Astrocyte of the hippocampus (primary cell): Measurements from ENCODE around the gene NOL4L.

Experiments
- DNase-seq: peaks from one replicate; pipeline ENCODE4 v3.0.0; 2011; ENCODE audit warnings: low read depth, low spot score

NOL4L gene

DNA sequence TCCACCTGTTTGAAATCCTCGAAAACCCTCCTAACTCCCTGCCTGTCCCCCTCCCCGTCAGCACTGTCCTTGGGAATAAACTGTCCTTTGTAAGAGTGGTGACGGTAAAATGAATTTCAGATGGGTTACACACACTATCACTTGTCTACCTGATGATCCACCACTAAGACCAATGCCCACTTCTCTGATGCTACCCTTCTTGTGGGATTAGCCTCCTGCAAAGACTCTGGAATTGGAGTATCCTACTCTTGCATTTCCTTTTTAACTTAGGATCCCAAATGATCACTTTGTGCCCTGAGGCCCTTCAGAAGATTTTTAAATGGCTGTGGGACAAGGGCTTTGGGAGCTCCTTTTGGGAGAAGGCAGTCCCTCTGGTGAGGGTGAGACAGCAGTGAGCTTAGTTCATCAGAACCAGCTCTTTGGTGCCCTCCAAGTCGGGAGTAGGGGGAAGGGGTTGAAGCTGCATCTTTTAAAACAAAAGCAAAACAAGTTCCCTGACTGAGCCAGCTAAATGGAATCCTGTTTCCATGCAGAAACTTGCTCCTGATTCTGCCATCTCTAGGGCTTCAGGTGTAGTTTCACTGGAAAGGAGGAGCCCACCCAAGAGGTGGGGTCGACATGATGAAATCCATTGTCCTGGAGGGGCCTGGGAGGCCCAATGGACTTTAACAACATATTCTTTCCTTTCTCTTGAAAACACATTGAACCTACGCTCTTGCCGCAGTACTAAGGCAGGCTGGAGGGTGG is 140.5 kb downstream of the NOL4L start:
- DNase-seq, result no peak

DNA sequence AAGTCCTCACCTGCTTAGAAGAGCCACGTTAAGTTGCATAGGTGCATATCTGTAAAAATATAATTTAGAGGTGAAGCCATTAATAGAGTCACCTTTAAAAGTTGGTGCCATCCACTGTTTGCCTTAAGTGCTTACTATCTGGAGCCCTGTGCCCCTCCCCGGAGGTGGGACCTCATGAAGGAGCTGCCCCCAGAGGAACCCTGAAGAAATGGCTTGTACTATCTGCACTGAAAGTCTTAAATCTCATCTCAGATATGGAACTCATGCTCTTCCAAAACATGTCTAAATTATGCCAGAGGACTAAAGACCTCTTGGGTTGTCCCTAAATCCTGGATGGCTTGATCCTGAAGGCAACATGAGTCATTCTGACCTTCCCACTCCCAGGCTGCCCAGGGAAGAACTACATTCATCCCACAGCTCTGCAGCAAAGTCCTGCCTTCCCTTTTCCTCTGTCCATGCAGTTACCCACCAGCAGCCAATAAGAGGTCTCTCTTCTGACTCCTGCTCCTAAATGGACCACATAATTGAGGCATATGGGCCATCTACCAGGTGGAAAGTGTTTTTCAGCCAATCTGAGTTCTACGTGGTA is 141.7 kb downstream of the NOL4L start:
- DNase-seq, result no peak

DNA sequence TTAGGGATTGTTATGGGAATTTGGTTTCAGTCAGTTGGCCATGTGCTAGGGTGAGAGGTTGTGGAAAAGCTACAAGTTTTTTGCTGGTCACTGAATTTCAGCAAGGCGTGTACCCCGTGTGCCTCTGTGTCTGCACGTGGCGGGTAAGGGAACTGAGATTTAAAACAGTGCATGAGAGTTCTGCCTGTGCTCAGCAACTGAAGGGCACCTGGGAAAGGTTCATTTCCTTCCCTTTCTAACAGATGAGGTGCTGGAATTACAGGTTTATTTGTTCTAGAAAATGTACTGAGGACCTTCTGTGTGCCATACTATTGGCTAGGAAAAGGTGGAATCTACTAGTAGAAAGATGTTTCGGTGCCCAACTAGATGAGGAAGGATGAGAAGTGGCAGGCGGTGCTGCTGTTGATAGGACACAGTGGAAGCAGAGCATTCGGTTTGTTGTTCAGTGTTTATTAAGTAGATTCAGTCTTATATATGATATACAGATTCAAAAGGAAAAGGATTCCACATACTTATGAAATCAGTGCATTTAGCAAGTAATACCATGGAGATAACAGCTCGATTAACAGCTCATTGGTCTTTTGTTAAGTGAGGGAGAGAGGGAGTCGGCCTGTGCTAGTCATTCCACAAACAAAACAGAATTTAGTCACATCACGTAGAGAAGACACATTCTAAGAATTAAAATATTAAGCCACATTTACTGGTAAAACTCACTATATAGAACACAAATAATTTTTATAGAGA is 142.3 kb downstream of the NOL4L start:
- no peak for DNase-seq

DNA sequence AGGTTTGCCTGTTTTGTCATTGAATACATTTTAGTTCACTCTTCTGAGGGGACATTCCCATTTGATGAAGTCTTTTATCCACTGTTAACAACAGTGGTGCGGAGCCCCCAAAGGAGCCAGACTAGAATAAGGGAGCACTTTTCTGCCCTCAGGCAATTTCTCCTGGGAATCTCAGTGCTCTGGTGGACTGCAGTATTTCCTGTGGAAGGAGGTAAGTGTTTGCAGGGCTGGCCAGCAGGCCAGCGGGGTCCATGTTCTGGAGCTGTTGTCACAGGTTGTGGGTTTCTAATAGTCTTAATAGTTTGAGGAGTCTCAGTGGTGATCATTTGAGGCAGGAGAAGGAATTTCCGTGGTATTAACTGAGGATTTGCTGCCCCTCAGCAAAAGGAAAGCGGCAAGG is 143.5 kb downstream of the NOL4L start:
- DNase-seq, result no peak

DNA sequence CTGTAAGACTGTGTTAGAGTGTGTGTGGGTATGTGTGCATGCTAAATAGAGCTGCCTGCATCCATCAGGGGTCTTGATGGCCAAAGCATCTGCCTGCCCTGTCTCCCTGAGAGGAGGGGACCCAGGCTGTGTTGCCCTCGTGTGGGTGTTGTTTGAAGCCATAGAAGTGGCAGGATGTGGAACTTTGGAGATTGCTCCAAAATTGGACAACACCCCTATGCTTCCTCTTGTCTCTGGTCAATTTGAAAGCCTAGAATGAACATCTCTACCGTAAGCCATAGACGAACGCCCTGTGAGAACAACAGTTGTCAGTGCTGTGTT is 144.4 kb downstream of the NOL4L start:
- DNase-seq, result no peak

DNA sequence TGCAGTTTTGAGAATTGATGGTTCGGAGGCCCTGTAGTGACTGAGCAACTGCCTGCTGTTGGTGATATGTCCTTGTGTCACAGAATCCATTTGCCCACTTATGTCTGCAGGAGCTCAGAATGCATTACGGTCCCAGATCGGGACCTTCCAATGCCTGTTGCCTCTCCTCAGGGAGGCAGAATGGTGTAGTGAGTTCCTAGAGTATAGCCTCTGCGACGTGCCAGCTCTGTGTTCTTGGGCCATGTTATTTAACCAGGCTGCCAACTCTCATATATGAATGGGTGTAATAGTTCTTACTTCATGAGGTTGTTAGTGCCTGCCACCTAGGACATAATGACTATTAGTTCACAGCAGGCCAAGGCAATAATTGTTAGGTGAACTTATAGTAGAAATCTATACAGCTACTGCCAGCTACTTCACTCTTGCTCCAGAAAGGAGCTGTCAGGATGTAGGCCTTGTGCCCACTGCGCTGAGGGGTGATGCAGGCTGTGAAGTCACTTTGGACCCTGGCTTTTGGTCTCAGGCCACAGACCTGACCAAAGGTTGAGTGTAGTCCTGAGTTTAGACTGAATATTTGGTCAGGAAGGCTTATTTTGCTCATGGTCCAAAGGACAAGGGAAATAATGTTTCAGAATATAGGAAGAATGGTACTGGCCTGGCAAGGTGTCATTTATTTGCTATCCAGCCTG is 144.9 kb downstream of the NOL4L start:
- DNase-seq, result no peak

DNA sequence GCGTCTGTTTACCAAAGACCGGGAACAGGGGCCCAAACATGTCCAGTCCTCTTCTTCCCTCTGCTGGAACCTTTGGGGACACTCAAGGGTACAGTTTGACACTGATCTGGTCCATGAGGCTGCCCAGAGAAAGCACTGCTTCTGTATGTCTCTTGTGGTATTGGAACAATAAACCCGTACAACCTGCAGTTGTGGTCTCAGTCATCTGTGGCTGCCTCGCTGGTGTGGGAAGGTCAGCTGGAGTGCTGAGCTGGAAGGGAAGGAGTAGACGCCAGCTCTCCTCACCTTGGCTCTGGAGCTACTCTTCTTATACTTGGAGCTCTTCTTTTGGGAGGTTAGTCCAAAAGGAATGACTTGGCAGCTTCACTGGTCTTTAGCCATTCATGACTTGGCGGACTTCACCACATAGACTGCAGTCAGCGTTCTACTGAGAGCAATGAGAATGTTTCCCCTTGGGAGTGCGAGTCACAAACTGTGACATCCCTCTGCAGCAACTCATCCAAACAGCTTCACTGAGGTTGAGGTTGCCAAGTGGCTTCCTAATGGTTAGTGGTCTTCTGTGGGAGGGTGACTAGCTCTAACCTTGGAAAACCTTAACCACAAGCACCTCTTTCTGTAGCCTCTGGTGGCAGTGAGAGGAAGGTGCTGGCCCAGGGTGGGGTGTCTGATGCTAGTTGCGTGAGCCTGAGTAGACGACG is 145.9 kb downstream of the NOL4L start:
- DNase-seq, result peak; percentile 63

DNA sequence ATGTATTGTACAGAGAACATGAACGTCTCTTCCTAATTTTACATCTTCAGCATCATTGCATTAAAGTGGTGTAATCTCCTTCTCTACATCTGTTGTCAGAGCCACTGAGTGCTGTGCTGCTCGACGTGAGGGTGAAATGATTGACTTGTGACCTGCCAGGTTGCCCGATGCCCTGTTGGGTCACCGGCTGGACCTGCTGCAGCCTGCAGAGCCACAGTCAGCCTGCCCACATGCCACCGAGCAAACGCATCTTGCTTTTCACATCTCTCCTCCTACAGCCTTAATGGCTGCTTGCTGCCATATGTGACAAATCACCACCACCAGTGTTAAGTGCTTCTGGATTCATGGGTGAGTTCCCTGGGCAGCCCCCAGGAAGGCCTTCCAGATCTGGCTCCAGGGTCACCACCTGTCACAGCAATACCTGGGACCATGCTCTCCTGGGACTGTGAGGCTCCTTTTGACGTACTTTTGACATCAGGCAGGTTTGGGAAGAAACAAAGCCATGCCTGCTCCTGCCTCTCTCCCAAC is 146.7 kb downstream of the NOL4L start:
- DNase-seq, result no peak

DNA sequence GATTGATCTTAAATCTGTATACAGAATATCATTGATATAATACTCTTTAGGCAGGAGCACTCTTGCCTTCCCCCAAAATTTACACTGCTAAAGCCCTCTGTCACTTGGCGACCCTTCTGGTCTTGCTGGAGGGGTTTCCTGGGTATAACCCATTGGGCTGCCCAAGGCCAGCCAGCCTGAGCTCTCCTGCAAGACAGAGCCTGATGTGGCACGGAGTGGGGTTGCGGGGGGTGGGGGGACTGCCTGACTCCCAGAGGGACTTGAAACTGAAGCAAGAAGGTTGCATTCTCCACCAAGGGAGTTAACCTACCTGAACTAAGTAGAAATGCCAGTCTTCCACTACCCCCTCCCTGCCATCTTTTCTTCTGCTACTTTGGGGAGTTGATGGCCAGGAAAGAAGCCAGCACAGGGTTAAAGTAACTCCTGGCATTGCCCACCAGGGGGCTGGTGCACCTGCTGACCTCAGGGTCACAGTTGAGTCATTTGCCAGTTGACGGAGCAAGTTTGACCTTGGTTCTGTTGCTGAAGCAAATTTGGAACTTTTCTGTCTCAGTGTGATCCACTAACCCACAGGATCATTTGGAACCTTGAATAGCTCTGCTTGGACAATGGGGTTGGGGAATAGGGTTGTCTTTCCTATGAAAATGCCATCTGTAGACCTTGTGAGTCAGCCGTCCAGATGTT is 147.6 kb downstream of the NOL4L start:
- DNase-seq, result no peak

DNA sequence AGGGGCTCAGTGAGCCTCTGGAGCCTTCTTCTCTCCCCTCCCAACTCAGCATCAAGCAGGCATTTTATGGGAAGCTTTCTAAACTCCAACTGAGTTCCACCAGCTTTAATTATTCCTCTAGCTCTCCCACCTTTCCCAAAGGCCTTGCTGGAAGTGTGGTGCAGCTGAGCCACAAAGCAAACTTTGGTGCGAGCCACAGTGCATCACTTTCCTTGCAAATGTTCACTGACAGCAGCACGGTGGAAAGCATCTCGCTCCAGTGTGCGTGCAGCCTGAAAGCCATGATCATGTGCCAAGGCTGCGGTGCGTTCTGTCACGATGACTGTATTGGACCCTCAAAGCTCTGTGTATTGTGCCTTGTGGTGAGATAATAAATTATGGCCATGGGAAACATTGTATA is 148.2 kb downstream of the NOL4L start:
- no peak for DNase-seq

DNA sequence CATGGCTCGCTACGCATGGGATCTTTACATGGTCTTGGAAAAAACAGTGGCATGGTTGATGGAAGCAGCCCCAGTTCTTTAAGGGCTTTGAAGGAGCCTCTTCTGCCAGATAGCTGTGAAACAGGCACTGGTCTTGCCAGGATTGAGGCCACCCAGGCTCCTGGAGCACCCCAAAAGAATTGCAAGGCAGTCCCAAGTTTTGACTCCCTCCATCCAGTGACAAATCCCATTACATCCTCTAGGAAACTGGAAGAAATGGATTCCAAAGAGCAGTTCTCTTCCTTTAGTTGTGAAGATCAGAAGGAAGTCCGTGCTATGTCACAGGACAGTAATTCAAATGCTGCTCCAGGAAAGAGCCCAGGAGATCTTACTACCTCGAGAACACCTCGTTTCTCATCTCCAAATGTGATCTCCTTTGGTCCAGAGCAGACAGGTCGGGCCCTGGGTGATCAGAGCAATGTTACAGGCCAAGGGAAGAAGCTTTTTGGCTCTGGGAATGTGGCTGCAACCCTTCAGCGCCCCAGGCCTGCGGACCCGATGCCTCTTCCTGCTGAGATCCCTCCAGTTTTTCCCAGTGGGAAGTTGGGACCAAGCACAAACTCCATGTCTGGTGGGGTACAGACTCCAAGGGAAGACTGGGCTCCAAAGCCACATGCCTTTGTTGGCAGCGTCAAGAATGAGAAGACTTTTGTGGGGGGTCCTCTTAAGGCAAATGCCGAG is 148.8 kb downstream of the NOL4L start:
- no peak for DNase-seq

DNA sequence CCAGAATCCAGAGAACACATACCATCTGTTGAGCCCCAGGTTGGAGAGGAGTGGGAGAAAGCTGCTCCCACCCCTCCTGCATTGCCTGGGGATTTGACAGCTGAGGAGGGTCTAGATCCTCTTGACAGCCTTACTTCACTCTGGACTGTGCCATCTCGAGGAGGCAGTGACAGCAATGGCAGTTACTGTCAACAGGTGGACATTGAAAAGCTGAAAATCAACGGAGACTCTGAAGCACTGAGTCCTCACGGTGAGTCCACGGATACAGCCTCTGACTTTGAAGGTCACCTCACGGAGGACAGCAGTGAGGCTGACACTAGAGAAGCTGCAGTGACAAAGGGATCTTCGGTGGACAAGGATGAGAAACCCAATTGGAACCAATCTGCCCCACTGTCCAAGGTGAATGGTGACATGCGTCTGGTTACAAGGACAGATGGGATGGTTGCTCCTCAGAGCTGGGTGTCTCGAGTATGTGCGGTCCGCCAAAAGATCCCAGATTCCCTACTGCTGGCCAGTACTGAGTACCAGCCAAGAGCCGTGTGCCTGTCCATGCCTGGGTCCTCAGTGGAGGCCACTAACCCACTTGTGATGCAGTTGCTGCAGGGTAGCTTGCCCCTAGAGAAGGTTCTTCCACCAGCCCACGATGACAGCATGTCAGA is 149.6 kb downstream of the NOL4L start:
- no peak for DNase-seq

DNA sequence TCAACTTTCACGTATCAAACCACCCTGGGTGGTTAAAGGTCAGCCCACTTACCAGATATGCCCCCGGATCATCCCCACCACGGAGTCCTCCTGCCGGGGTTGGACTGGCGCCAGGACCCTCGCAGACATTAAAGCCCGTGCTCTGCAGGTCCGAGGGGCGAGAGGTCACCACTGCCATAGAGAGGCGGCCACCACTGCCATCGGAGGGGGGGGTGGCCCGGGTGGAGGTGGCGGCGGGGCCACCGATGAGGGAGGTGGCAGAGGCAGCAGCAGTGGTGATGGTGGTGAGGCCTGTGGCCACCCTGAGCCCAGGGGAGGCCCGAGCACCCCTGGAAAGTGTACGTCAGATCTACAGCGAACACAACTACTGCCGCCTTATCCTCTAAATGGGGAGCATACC is 150.7 kb downstream of the NOL4L start:
- no peak for DNase-seq

DNA sequence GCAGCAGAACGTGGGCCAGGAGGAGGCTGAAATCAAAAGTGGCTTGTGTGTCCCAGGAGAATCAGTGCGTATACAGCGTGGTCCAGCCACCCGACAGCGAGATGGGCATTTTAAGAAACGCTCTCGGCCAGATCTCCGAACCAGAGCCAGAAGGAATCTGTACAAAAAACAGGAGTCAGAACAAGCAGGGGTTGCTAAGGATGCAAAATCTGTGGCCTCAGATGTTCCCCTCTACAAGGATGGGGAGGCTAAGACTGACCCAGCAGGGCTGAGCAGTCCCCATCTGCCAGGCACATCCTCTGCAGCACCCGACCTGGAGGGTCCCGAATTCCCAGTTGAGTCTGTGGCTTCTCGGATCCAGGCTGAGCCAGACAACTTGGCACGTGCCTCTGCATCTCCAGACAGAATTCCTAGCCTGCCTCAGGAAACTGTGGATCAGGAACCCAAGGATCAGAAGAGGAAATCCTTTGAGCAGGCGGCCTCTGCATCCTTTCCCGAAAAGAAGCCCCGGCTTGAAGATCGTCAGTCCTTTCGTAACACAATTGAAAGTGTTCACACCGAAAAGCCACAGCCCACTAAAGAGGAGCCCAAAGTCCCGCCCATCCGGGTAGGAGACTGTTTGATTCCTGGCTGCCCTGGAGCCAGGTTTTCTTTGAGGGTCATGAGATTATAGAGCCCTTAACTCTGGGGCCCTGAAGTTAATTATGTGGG is 151.7 kb downstream of the NOL4L start:
- DNase-seq, result no peak

DNA sequence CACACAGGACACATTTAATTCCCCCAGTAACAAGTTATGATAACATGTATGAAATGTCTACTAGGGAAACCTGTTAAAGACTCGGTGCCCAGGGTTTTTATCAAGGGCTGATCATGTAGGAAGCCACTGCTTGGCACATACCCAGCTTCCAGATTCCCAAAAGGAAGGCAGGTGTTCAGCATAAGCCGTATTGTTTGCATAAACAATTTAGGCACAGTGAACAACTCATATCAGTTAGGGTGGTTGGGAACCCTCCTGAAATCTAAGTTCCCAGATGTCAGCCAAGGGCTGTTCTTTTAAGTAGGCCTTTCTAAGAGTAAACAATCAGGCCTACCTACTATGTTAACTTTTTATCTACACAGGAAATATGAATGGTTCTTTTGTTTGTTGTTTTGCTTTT is 152.9 kb downstream of the NOL4L start:
- no peak for DNase-seq

DNA sequence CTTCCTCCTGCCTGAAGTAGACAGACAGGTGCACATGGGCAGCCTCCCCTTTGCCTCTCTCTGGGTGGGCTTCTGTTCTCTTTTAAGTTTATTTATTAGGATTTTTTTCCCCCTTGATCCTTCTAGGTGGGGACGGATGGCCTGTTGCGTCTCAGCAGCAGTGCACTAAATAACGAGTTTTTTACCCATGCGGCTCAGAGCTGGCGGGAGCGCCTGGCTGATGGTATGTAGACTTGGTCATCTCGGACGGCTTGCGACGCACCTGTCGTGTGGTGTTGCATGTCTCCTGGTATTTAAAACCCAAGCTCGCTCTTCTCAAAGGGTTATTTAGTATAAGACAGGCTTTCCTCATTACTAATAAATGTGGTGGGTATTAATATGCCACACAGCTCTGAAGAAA is 153.7 kb downstream of the NOL4L start:
- no peak for DNase-seq

DNA sequence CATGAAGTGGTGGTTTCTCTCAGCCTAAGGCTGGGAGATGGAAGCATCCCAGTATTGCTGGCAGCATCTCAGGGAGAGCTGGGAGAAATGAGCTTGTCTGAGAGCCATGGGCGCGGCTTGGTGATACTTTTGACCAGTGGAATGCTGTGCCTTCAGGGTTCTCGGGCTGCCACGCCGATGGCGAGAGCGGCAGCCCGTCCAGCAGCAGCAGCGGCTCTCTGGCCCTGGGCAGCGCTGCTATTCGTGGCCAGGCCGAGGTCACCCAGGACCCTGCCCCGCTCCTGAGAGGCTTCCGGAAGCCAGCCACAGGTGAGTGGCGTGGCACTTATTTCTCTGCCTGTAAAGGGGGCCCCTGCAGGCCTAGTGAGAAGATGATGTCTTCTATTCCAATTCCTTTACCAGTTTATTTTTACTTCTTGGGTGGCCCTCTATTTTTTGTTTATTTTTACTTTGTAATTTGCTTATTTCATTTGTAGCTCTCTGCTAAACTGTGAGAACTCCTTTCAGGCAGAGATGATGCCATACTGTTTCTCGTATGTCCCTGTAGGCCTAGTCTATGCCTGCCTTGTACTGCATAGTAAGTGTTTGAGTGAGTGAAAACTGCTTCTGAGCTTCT is 155.3 kb downstream of the NOL4L start:
- DNase-seq, result no peak

DNA sequence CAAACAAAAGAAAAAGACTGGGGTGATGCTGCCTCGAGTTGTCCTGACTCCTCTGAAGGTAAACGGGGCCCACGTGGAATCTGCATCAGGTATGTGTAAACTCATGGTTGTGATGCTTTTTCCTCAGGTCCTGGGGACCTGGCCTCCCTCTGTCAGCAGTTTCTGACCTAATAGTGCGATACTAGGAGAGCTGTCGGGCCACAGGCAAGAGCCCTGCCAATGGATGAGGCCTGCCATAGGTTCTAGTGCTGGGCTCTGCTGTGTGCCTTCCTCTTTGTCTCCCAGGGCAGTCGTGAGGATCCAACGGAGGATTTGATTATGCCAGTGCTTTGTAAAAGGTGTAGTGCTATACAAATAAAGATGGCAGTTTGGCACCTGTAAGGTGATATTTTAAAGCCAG is 155.8 kb downstream of the NOL4L start:
- DNase-seq, result no peak

DNA sequence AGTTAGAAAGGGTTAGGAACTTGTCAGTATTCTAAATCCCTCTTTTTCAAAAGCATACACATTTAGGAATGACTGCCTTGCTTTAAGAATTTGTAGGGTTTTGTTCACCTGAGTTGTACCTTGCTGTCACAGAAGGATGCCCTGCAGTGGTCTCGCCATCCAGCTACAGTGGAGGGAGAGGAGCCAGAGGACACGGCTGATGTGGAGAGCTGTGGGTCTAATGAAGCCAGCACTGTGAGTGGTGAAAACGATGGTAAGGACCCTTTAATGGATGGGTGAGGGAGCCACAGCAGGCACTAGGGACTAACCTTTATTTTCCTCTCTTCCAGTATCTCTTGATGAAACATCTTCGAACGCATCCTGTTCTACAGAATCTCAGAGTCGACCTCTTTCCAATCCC is 157.1 kb downstream of the NOL4L start:
- DNase-seq, result no peak
